HG02588 (cell line): ENCODE measurements around the gene P2RX2.

Source experiments
- ATAC-seq: cut with Tn5 transposase; IDR thresholded peaks from one replicate; pipeline ENCODE4 v1.9.1; 2021; ENCODE audit warnings: mild to moderate bottlenecking, moderate library complexity; ENCODE audit not compliant: unreplicated experiment

P2RX2 gene

GRCh38 chr12:132619386-132620112 is 973 bp downstream of the P2RX2 start:
- no peak for ATAC-seq

DNA sequence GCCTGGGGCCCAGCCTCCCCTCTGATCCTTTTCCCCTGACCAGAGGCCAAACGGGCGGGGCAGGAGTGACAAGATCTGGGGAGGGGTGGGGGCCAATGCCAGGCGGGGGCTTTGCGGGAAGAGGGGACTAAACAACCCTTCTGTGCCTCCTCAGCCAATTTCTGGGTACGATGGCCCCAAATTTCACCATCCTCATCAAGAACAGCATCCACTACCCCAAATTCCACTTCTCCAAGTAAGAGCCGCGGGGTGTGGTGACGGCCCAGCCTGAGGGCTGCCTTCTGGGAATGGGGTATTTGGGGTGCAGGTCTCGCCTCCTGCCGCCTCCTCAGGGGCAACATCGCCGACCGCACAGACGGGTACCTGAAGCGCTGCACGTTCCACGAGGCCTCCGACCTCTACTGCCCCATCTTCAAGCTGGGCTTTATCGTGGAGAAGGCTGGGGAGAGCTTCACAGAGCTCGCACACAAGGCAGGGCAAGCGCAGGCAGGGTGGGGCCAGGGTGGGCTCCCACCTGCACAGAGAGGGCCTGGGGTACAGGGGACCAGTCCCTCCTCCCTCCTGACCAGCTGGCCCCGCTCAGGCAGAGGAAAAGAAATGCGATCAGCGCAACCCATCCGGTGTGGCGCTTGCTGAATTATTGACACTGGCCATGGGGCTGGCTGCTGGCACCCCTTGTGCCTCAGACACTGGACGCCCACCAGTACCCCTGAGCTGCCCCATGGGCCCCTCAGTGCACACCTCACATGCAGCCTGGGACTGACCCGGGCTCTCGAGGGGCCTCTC is 1.7 kb downstream of the P2RX2 start:
- no peak for ATAC-seq

DNA sequence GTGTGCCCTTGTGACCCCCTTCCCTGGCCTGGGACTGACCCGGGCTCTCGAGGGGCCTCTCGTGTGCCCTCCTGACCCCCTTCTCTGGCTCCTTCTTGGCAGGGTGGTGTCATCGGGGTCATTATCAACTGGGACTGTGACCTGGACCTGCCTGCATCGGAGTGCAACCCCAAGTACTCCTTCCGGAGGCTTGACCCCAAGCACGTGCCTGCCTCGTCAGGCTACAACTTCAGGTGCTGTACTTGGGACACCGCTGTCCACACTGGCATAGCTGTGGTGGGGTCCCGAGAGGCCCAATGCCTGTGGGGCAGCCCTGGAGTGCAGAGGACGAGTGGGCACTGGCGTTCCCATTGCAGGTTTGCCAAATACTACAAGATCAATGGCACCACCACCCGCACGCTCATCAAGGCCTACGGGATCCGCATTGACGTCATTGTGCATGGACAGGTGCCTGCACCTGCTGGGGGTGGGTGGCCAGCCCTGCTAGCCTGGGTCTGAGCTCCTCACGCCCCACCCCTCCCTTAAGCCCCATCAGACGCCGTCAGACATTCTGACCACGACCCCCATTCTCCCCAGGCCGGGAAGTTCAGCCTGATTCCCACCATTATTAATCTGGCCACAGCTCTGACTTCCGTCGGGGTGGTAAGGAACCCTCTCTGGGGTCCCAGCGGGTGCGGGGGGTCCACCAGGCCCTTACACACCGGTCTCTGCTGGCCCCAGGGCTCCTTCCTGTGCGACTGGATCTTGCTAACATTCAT is 2.5 kb downstream of the P2RX2 start:
- no peak for ATAC-seq

DNA sequence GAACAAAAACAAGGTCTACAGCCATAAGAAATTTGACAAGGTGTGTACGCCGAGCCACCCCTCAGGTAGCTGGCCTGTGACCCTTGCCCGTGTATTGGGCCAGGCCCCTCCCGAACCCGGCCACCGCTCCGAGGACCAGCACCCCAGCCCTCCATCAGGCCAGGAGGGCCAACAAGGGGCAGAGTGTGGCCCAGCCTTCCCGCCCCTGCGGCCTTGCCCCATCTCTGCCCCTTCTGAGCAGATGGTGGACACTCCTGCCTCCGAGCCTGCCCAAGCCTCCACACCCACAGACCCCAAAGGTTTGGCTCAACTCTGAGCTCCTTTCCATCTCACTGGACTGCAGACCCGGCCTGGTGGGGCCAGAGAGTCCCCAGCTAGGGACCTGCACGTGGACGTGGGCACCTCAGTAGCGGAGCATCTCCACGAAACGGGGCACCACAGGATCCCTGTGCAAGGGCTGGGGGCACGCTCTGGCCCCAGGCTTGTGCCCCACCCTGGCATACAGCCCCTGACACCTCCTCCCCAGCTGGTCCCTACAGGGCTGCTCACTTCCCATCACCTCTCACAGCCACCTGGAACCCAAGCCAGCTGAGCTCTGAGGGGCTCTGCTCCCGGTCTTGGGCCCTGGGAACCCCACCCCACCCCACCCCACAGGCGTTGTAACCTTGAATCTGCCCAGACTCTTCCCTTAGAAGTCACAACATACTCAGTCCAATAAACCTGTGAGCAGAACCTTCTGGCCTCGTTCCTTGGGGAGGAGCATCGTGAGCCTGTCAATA is 3.3 kb downstream of the P2RX2 start:
- no peak for ATAC-seq

- no peak for ATAC-seq
Measured at GRCh38 chr12:132622437-132623071, 4.0 kb downstream of the P2RX2 start.

- no peak for ATAC-seq
Measured at GRCh38 chr12:132623072-132623869, 4.7 kb downstream of the P2RX2 start.

GRCh38 chr12:132624186-132624855 is 5.7 kb downstream of the P2RX2 start:
- no peak for ATAC-seq

DNA sequence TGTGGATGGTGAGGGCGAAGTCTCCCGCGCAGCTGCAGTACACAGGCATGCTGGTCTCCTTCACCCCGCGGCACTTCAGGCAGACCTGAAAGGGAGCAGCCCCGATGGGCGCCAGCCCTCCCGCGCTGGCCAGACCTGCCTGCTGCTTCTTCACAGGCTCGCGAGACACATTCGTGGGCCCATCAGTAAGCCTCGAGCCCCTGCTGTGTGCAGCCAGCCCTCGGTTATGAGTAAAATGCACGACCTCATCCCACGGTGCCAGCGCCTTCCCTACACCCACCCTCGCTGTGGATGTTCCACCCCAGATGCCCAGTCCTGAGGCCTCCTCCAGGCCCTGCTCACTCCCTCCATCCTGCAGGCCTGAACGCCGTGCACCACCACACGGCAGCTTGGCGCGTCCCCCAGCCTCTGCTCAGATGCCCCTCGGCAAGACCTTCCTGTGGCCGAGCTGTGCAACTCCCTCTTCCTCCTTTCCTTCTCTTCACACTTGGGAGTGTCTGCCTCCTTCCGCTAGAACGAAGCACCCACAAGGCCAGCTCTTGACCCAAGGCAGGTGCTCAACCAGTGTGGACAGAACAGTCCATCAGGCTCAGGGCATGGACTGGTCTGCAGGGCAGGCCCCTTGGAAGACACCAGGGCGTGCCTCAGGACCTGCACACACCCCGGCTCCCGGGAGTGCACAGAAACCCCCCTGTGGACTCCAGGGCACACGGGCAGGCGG is 6.5 kb downstream of the P2RX2 start:
- no peak for ATAC-seq

DNA sequence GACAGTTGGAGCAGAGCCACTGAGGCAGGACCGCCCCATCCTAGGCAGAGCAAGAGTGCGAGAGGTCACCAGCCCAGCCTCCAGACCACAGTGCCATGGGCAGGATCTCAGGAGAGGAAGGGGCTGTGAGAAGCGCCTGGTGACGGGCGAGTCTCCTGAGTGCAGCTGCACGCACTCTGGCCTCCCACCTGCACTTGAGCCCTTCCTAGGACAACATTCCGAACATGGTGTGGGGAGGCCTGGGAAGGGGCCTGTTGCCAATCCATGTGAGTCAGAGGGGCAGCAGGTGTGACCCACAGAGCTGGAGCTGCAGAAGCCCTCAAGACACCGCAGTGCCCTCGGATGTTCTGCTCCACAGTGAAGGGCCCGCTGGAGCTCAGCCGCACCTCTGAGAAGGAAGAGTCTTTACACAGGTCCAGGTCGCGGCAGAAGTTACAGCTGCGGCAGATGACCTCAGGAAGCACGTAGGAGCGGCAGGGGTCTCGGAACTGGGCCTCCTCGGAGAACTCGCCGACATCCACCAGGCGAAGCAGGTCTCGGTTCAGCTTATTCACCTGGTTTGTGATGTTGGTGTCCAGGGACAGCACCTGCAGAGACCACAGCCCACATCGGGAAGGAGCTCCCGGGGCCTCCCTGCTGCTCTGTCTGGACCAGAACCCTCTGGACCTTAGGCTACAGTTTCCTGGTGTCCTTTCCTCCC is 7.3 kb downstream of the P2RX2 start:
- ATAC-seq: no peak

DNA sequence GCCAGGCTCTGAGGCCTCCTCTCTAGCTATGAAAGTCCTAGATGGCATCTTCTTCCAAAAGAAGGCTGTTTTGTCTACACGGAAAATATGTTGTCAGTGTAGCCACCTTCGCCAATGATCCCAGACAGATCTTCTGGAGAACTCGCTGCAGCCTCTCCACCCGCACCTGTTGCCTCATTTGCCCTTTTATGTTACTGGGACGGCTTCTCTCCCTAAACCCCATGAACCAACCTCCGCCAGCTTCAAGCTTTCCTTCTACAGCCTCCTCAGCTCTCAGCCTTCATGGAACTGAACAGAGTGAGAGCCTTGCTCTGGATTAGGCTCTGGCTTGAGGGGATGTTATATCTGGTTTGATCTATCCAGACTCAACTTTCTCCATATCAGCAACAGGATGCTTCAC is 10.8 kb downstream of the P2RX2 start:
- ATAC-seq: no peak

GRCh38 chr12:132630672-132631071 is 12.1 kb downstream of the P2RX2 start:
- no peak for ATAC-seq

DNA sequence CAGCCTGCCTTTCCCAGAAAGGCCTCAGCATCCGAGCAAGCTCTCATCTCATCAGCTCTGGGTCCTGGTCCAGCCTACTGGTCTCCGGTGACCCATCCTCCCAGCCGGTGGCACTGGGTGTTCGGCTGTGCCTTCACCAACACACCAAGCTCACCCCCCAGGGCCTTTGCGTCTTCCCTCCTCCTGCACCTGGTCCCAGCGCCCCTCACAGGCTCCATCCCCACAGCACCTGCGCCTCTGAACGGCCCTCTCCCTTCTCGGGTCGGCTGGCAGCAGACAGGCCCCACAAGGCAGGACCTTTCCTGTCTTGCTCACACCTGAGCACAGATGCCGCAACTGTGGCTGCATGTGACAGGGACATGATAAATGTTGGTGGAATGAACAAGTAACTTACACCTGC is 13.1 kb downstream of the P2RX2 start:
- ATAC-seq: no peak

GRCh38 chr12:132632521-132633228 is 14.1 kb downstream of the P2RX2 start:
- no peak for ATAC-seq

GRCh38 chr12:132633398-132633797 is 14.8 kb downstream of the P2RX2 start:
- no peak for ATAC-seq

DNA sequence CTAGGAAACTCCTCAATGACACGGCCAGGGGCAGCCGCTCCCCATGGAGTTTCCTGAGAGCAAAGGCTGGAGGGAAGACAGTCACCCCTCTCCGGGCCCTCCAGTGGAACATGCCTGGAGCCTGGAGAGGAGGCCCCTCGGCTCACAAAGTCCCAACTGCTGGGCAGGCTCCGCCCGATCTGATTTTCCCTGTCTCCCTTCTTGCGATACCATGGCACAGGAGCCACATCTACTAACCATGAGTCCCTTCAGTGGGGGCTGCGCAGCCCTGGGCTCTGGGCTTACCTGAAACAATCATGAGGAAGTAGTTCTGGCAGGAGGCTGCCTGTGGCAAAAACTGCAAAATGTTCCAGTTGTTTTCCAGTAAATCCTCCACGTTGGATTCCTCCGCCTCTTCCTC is 15.3 kb downstream of the P2RX2 start:
- no peak for ATAC-seq

GRCh38 chr12:132634411-132634990 is 15.9 kb downstream of the P2RX2 start:
- no peak for ATAC-seq
